ENCODE data around the gene DKKL1. TPM values are rescaled to one million over a fixed set of nuclear protein-coding genes. Genes with fewer than 3 reads are reported as not detected.
A peak's percentile ranks its signal among the peaks of the same experiment; 100 is the strongest.

The DKKL1 gene
- total RNA-seq, 2 donors from 2014 or later: not detected

DNA sequence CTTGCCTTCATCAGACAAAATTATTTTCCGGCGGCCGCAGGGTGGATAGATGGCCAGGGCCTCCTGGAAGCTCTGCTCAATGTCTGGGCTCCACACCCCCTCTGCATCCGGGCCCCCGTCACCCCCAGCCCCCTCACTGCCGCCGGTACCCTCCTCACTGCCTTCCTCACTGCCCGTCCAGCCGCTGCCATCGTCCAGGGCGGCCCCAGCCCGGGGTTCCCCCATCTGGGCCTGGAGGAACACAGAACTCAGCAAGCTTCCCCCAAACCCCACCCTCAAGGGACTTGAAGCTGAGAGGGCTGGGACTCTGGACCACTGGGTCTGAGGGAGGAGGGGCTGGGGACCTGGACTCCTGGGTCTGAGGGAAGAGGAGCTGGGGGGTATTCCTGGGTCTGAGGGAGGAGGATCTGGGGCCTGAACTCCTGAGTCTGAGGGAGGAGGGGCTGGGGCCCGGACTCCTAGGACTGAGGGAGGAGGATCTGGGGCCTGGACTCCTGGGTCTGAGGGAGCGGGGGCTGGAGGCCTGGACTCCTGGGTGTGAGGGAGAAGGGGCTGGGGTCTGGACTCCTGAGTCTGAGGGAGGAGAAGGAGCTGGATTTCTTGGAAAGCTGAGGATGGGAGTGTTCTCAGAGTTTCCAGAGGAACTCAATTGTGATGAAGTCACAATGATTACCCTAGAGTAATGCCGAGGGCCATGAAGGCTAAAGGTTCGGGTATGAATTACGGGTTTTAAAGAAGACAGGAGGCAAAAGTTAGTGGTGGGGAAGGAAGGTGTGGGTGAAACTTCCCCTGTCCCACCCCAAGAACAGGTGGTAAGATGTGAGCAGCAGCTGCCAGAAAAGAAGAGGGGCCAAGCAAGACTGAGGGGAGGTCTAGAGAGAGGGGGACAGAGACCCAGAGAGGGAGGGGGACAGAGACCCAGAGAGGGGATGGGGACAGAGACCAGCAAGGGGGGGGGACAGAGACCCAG lies 3.5 kb upstream of the DKKL1 start:
- Histone ChIP-seq H3K4me3 (no peak overlapping the region), H3K36me3 (replicated peaks in 1 of 2; ENCODE audit: insufficient read depth in 1 of 2, low read depth in 2 of 2) (peaks cover 0 to 2% of the 10 kb centered on the region in 2 donors), H3K27ac (peak overlapping the region in 3 of 4 donors; percentile 11 to 91 (median 82)), H3K9me3 (no peaks in the 10 kb centered on the region), H3K4me1 (peaks cover 21% of the 10 kb centered on the region), H3K27me3 (no peaks in the 10 kb centered on the region)
- intact Hi-C loops (cut with DNase I): no loop called here
- 76 to 81% methylated on average over 10 to 17 of the region's 17 CpGs for WGBS, 2 donors
- DNase-seq (no peak), ATAC-seq (no peak)
- TF ChIP-seq, protein P1, sequence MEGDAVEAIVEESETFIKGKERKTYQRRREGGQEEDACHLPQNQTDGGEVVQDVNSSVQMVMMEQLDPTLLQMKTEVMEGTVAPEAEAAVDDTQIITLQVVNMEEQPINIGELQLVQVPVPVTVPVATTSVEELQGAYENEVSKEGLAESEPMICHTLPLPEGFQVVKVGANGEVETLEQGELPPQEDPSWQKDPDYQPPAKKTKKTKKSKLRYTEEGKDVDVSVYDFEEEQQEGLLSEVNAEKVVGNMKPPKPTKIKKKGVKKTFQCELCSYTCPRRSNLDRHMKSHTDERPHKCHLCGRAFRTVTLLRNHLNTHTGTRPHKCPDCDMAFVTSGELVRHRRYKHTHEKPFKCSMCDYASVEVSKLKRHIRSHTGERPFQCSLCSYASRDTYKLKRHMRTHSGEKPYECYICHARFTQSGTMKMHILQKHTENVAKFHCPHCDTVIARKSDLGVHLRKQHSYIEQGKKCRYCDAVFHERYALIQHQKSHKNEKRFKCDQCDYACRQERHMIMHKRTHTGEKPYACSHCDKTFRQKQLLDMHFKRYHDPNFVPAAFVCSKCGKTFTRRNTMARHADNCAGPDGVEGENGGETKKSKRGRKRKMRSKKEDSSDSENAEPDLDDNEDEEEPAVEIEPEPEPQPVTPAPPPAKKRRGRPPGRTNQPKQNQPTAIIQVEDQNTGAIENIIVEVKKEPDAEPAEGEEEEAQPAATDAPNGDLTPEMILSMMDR (IDR thresholded peaks at IDR 0.05): no peak
- no peak for TF ChIP-seq POLR2A (IDR thresholded peaks at IDR 0.05)

GRCh38 chr19:49361438-49362047 lies 2.1 kb upstream of the DKKL1 start:
- peak; percentile 77 to 87 (median 84) for DNase-seq
- Histone ChIP-seq H3K4me3 (peak overlapping the region; percentile 20 to 28), H3K36me3 (replicated peaks in 1 of 2; ENCODE audit: insufficient read depth in 1 of 2, low read depth in 2 of 2) (peaks cover 0 to 2% of the 10 kb centered on the region in 2 donors), H3K27me3 (no peaks in the 10 kb centered on the region), H3K27ac (peak overlapping the region; percentile 74 to 91 (median 86)), H3K4me1 (peaks cover 21% of the 10 kb centered on the region), H3K9me3 (no peaks in the 10 kb centered on the region)
- peak; percentile 38 for ATAC-seq
- intact Hi-C loops (cut with DNase I): no loop called here
- 3 to 4% methylated on average over 22 to 27 of the region's 27 CpGs for WGBS, 2 donors
- TF ChIP-seq, protein P1 (IDR thresholded peaks at IDR 0.05): no peak
- peak in 2 of 3 donors; percentile 43 to 57 for TF ChIP-seq POLR2A (IDR thresholded peaks at IDR 0.05)

DNA sequence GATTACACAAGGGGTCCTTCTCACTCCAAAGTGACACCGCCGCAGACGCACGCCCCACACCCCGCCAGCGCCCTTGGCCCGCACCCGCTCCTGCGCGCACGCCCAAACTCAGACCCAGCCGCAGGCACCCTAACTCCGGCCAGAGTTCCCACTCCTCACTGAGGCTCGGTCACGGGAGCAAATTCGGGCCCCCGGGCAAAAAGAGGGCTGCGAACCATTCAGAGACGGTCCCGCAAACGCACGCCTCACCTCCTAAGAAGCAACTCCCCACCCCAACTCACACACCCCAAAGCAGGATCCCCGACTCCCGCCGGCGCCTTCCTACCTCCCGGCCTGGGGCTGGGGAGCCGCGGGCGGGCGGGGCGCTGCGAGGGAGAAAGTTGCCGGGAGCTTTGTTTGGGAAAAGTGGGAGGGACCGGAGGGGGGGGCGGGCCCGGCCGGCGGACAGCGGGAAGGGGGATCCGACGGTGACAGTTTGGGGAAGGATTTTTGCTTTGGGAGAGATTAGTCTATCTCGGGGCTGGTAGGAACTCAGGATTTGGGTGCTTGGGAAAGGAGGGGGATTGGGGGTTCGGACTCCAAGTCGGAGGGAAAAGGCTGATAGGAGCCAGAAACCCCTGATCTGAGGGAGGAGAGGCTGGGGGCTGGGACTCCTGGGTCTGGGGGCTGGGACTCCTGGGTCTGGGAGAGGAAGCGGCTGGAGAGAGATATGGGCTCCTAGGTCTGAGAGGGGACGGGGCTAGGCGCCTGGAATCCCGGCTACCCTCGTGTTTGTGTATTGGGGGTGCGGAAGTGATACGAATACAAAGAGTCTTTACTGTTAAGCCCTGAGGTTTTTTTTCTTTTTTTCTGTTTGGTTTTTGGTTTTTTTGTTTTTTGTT lies 1.4 kb upstream of the DKKL1 start, which contains the start of gene TEAD2:
Gene TEAD2, minus strand, starts transcription at position 369 of the 881 bp plus-strand sequence. CDS start 2,341 bp downstream, outside the sequence.
- no peaks in the 10 kb centered on the region for H3K9me3 ChIP-seq
- peak within 1 kb of the TSS; percentile 20 to 28 for H3K4me3 ChIP-seq
- H3K27me3 ChIP-seq: no peaks in the 10 kb centered on the region
- peaks cover 0 to 2% of the 10 kb centered on the region in 2 donors for H3K36me3 ChIP-seq (replicated peaks in 1 of 2; ENCODE audit: insufficient read depth in 1 of 2, low read depth in 2 of 2)
- intact Hi-C loops (cut with DNase I): no loop called here
- peak; percentile 27 for ATAC-seq
- 0 to 1% methylated on average over 29 to 50 of the region's 52 CpGs for WGBS, 2 donors
- TF ChIP-seq POLR2A (IDR thresholded peaks at IDR 0.05): peak in 2 of 3 donors; percentile 51 to 62
- TF ChIP-seq, protein P1 (IDR thresholded peaks at IDR 0.05): no peak
- H3K27ac ChIP-seq: peak within 1 kb of the TSS; percentile 74 to 91 (median 86)
- H3K4me1 ChIP-seq: peaks cover 21% of the 10 kb centered on the region
- DNase-seq: peak; percentile 66 to 78 (median 70)

DNA sequence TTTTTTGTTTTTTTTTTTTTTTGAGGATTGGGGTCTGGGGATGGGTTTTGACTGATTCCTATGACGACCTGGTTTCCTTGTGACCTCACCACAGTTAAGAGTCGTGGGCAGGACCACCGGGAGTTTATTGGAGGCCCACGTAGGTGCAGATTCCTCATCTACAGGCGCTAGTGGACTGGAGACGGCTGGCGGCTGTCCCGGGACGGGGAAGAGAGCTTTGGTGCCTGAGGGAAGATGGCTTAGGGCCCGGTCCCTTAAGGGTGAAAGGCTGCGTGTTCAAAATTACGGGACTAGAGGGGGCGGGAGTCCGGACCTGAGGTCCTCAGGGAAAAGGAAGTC lies 779 bp upstream of the DKKL1 start:
- TF ChIP-seq, protein P1 (IDR thresholded peaks at IDR 0.05): no peak
- no peak for TF ChIP-seq POLR2A (IDR thresholded peaks at IDR 0.05)
- peak; percentile 38 to 61 (median 58) for DNase-seq
- peaks cover 21% of the 10 kb centered on the region for H3K4me1 ChIP-seq
- H3K9me3 ChIP-seq: no peaks in the 10 kb centered on the region
- intact Hi-C loops (cut with DNase I): no loop called here
- ATAC-seq: no peak
- H3K27me3 ChIP-seq: no peaks in the 10 kb centered on the region
- 0 to 3% methylated on average over 14 of the region's 14 CpGs for WGBS, 2 donors
- peaks cover 0 to 2% of the 10 kb centered on the region in 2 donors for H3K36me3 ChIP-seq (replicated peaks in 1 of 2; ENCODE audit: insufficient read depth in 1 of 2, low read depth in 2 of 2)
- no peak overlapping the region for H3K4me3 ChIP-seq
- H3K27ac ChIP-seq: peak overlapping the region in 3 of 4 donors; percentile 82 to 91 (median 90)
